Measurements from ENCODE around the gene HLA-DRA. TPM values are rescaled to one million over a fixed set of nuclear protein-coding genes. Genes with fewer than 3 reads are reported as not detected.

Gene HLA-DRA
- total RNA-seq, 2 donors from 2014 or later, result 244 to 342 TPM

- H3K27ac ChIP-seq, result no peak overlapping the region
- no peak for DNase-seq (ENCODE audit: low spot score)
- H3K4me3 ChIP-seq, result no peak overlapping the region
- TF ChIP-seq CTCF (IDR thresholded peaks at IDR 0.05), result no peak
- no peaks in the 10 kb centered on the region for H3K27me3 ChIP-seq (replicated peaks; ENCODE audit: insufficient read depth)
- ATAC-seq (ENCODE audit: insufficient number of reproducible peaks, low FRiP score, low read depth), result no peak
- H3K36me3 ChIP-seq, result no peaks in the 10 kb centered on the region
- no peaks in the 10 kb centered on the region for H3K4me1 ChIP-seq (ENCODE audit: control insufficient read depth in 1 of 2, low read depth in 2 of 2)
- no peaks in the 10 kb centered on the region for H3K9me3 ChIP-seq
Observed at GRCh38 chr6:32492351-32492750, 52.7 kb downstream of the HLA-DRA start.

Other genes with a start within 250 kb of the HLA-DRA start
- gene PBX2, start 249.7 kb upstream of the HLA-DRA start, total RNA-seq, result 10 to 100 TPM; 35.7 to 59.4 TPM
- gene GPSM3, start 247.2 kb upstream of the HLA-DRA start, total RNA-seq, result 10 to 100 TPM; 11.9 to 22.2 TPM
- gene NOTCH4, start 215.8 kb upstream of the HLA-DRA start, total RNA-seq, result 10 to 100 TPM; 23.6 to 26.0 TPM
- gene TSBP1, start 68.0 kb upstream of the HLA-DRA start, total RNA-seq, result not detected
- gene BTNL2, start 32.7 kb upstream of the HLA-DRA start, total RNA-seq, result not detected
- gene HLA-DRB5, start 90.4 kb downstream of the HLA-DRA start, total RNA-seq, result 1 to 10 TPM in 1 of 2 donors, not detected in 1; 3.4 TPM
- gene HLA-DRB1, start 150.0 kb downstream of the HLA-DRA start, total RNA-seq, result 10 to 100 TPM; 50.0 to 80.3 TPM
- gene HLA-DQA1, start 197.5 kb downstream of the HLA-DRA start, total RNA-seq, result 10 to 100 TPM in 1 of 2 donors, 1 to 10 TPM in 1; 4.5 to 24.4 TPM
- gene HLA-DQB1, start 226.8 kb downstream of the HLA-DRA start, total RNA-seq, result 10 to 100 TPM in 1 of 2 donors, 1 to 10 TPM in 1; 2.0 to 11.1 TPM